ENCODE data around the gene MAD1L1.
"Not testable (repeated sequence)": the region's sequence is repeated elsewhere in the genome, so short reads cannot be mapped to it uniquely, and the experiment has no call there.

The MAD1L1 gene

GRCh38 chr7:1851721-1852516, 380.8 kb downstream of the MAD1L1 start:
- no peak for DNase-seq

GRCh38 chr7:1850976-1851571, 381.7 kb downstream of the MAD1L1 start:
- no peak for DNase-seq

- no peak for DNase-seq
Observed at GRCh38 chr7:1850111-1850975, 382.4 kb downstream of the MAD1L1 start.

GRCh38 chr7:1849351-1850041, 383.2 kb downstream of the MAD1L1 start:
- no peak for DNase-seq

GRCh38 chr7:1848911-1849311, 383.8 kb downstream of the MAD1L1 start:
- DNase-seq, result no peak

GRCh38 chr7:1848013-1848640, 384.6 kb downstream of the MAD1L1 start:
- no peak for DNase-seq

GRCh38 chr7:1847260-1848001, 385.3 kb downstream of the MAD1L1 start:
- DNase-seq, result no peak

GRCh38 chr7:1846331-1847065, 386.2 kb downstream of the MAD1L1 start:
- no peak for DNase-seq

GRCh38 chr7:1845536-1846311, 387.0 kb downstream of the MAD1L1 start:
- DNase-seq, result no peak

- DNase-seq, result no peak
Observed at GRCh38 chr7:1844951-1845390, 387.8 kb downstream of the MAD1L1 start.

GRCh38 chr7:1844336-1844950, 388.3 kb downstream of the MAD1L1 start:
- no peak for DNase-seq

GRCh38 chr7:1843921-1844335, 388.8 kb downstream of the MAD1L1 start:
- no peak for DNase-seq

- no peak for DNase-seq
Observed at GRCh38 chr7:1843271-1843861, 389.4 kb downstream of the MAD1L1 start.

GRCh38 chr7:1842321-1843221, 390.2 kb downstream of the MAD1L1 start:
- DNase-seq, result no peak

- DNase-seq, result not testable (repeated sequence)
Observed at GRCh38 chr7:1841286-1842021, 391.3 kb downstream of the MAD1L1 start.

GRCh38 chr7:1840744-1841143, 392.0 kb downstream of the MAD1L1 start:
- not testable (repeated sequence) for DNase-seq

- no peak for DNase-seq
Observed at GRCh38 chr7:1839701-1840100, 393.0 kb downstream of the MAD1L1 start.
